Adrenal gland (tissue), 12 donors: ENCODE data around the gene PDIA5. TPM values are rescaled to one million over a fixed set of nuclear protein-coding genes. Genes with fewer than 3 reads are reported as not detected.

Source experiments
- DNase-seq, 7 donors: peaks; one replicate each; pipeline ENCODE4 v3.0.0-alpha.2; 2019 to 2020
- H3K27ac ChIP-seq, 5 donors: fragments of 200-600 bp; sonication (generic) in 4 of 5; 1 replicate in 3 of 5; 2 replicates in 2 of 5; pipeline versions ENCODE4 v1.5.1 to v1.8.0; 2016 to 2020; ENCODE audit warnings: mild to moderate bottlenecking in 1 of 5
- H3K27me3 ChIP-seq: fragments of 200-600 bp; 2 replicates; pipeline ENCODE4 v1.8.0; 2021
- H3K36me3 ChIP-seq, 2 donors: fragments of 200-600 bp; replicated peaks in 1 of 2; 1 replicate in 1 of 2; 2 replicates in 1 of 2; pipeline versions ENCODE4 v1.5.1 to v1.8.0; 2018 to 2022
- H3K4me1 ChIP-seq, 2 donors: fragments of 200-600 bp; replicated peaks in 1 of 2; 1 replicate in 1 of 2; 2 replicates in 1 of 2; pipeline versions ENCODE4 v1.5.1 to v1.8.0; 2018 to 2021
- H3K4me3 ChIP-seq, 4 donors: fragments of 200-600 bp; sonication (generic) in 3 of 4; one replicate each; pipeline ENCODE4 v1.5.1; 2016 to 2018
- H3K9me3 ChIP-seq, 3 donors: fragments of 200-600 bp; sonication (generic) in 1 of 3; replicated peaks in 1 of 3; 1 replicate in 2 of 3; 2 replicates in 1 of 3; pipeline versions ENCODE4 v1.5.1 to v1.8.0; 2016 to 2021
- CTCF ChIP-seq, 6 experiments: fragments of 450-650 bp in 4 of 6; fragments of 200-600 bp in 2 of 6; sonication (generic) in 1 of 6; IDR thresholded peaks; 1 replicate in 5 of 6; 2 replicates in 1 of 6; pipeline versions ENCODE4 v1.5.1 to v1.8.0; 2016 to 2021; ENCODE audit warnings: antibody characterized with exemption in 6 of 6, mild to moderate bottlenecking in 2 of 6, moderate library complexity in 1 of 6
- POLR2A ChIP-seq, 2 donors: fragments of 450-650 bp; IDR thresholded peaks; one replicate each; pipeline ENCODE4 v1.6.1; 2017; ENCODE audit warnings: antibody characterized with exemption in 2 of 2, mild to moderate bottlenecking in 2 of 2, moderate library complexity in 1 of 2
- WGBS, 4 donors: extraction: QIAGEN DNeasy Blood & Tissue Kit in 2 of 4; methylation state at CpG; one replicate each; pipeline versions ENCODE4 v1.1.5 to v1.1.7; 2013 to 2017; 5-methylcytosine and 5-hydroxymethylcytosine counted together
- intact Hi-C, 2 donors: fragments of 100-400 bp; cut with DNase I; formaldehyde crosslinking; loops; one replicate each; pipeline versions ENCODE4 v1.14.1 to v1.15.0; 2022 to 2023
- polyA plus RNA-seq, 3 donors: library from polyadenylated mRNA; stranded (reverse); fragments of 200-250 nt in 2 of 3; fragments of 350-450 nt in 1 of 3; fragmentation: Illumina TruSeq in 1 of 3; extraction: RNeasy Lipid Tissue Mini Kit (QIAGEN cat#74804) in 1 of 3; gene quantifications; one replicate each; pipeline ENCODE4 v1.2.3, GENCODE V29; 2013 to 2014
- total RNA-seq, 9 donors: library from RNA; depleted of rRNA in 4 of 9; stranded (reverse); fragments of >200 nt in 4 of 9; fragments of 120-200 nt in 1 of 9; fragmentation: NEBNext Ultra II Directional in 1 of 9; extraction: Animal tissue kit (Norgen Biotek cat#: 25700) in 1 of 9; gene quantifications; one replicate each; pipeline versions ENCODE4 v1.1.0 to v1.2.4, GENCODE V29; 2013 to 2023
- donor health status: healthy with polysubstance abuse.
- donor health status: Bipolar disorder and iron deficiency.
- donor health status: DM: yes; HTN: yes; CAD: no.
- donor health status: DM: no; HTN: no; CAD: no.
- donor health status: DM: no; HTN: no; CAD: no.
- donor health status: DM: yes; HTN: yes; CAD: no.

The PDIA5 gene
- total and polyA plus RNA-seq, 12 donors = 18.9 to 88.9 (median 50.9) TPM

- 57 to 64% (median 59%) methylated on average over 4 to 5 of the region's 5 CpGs for WGBS, 4 donors
- Histone ChIP-seq H3K27ac (peak overlapping the region in 3 of 5 donors; percentile 14 to 45 (median 42)), H3K4me3 (no peak overlapping the region), H3K4me1 (peaks cover 7 to 25% of the 10 kb centered on the region in 2 donors), H3K36me3 (peaks cover 0 to 75% of the 10 kb centered on the region in 2 donors), H3K27me3 (no peaks in the 10 kb centered on the region), H3K9me3 (no peaks in the 10 kb centered on the region)
- intact Hi-C loops = no loop called here
- DNase-seq = peak in 4 of 7 donors; percentile 51 to 73 (median 60)
- TF ChIP-seq POLR2A (IDR thresholded peaks at IDR 0.05) (no peak), CTCF (IDR thresholded peaks at IDR 0.05) (no peak)
These were observed 53.0 kb downstream of the PDIA5 start for GRCh38 chr3:123119802-123120201.

GRCh38 chr3:123120573-123120972 lies 53.7 kb downstream of the PDIA5 start:
- no peak overlapping the region for H3K27ac ChIP-seq
- H3K36me3 ChIP-seq = peaks cover 0 to 79% of the 10 kb centered on the region in 2 donors
- no peak for DNase-seq
- H3K4me1 ChIP-seq = peaks cover 7 to 25% of the 10 kb centered on the region in 2 donors
- TF ChIP-seq POLR2A (IDR thresholded peaks at IDR 0.05) = no peak
- no peak for TF ChIP-seq CTCF (IDR thresholded peaks at IDR 0.05)
- intact Hi-C loops = no loop called here
- H3K4me3 ChIP-seq = no peak overlapping the region
- no peaks in the 10 kb centered on the region for H3K27me3 ChIP-seq
- no peaks in the 10 kb centered on the region for H3K9me3 ChIP-seq
- 88 to 94% (median 91%) methylated on average over 4 of the region's 4 CpGs for WGBS, 4 donors

GRCh38 chr3:123122057-123122456 lies 55.2 kb downstream of the PDIA5 start:
- Histone ChIP-seq H3K9me3 (no peaks in the 10 kb centered on the region), H3K36me3 (peaks cover 0 to 68% of the 10 kb centered on the region in 2 donors), H3K4me1 (peaks cover 7 to 25% of the 10 kb centered on the region in 2 donors), H3K4me3 (no peak overlapping the region), H3K27me3 (no peaks in the 10 kb centered on the region), H3K27ac (peak overlapping the region in 3 of 5 donors; percentile 58 to 77 (median 68))
- WGBS, 4 donors = 57 to 73% (median 65%) methylated on average over 5 of the region's 5 CpGs
- TF ChIP-seq CTCF (IDR thresholded peaks at IDR 0.05) = no peak
- TF ChIP-seq POLR2A (IDR thresholded peaks at IDR 0.05) = no peak
- DNase-seq = no peak
- intact Hi-C loops = no loop called here

GRCh38 chr3:123122525-123123315 lies 55.9 kb downstream of the PDIA5 start:
- Histone ChIP-seq H3K4me1 (peaks cover 7 to 25% of the 10 kb centered on the region in 2 donors), H3K27ac (peak overlapping the region in 4 of 5 donors; percentile 41 to 77 (median 63)), H3K27me3 (no peaks in the 10 kb centered on the region), H3K36me3 (peaks cover 0 to 69% of the 10 kb centered on the region in 2 donors), H3K9me3 (no peaks in the 10 kb centered on the region), H3K4me3 (no peak overlapping the region)
- peak in 4 of 7 donors; percentile 42 to 58 (median 51) for DNase-seq
- 42 to 74% (median 50%) methylated on average over 5 to 8 of the region's 8 CpGs for WGBS, 4 donors
- TF ChIP-seq POLR2A (IDR thresholded peaks at IDR 0.05) (peak in 1 of 2 donors; percentile 24), CTCF (IDR thresholded peaks at IDR 0.05) (no peak)
- intact Hi-C loops = no loop called here
